ENCODE data around the gene FIP1L1. TPM values are rescaled to one million over a fixed set of nuclear protein-coding genes. Genes with fewer than 3 reads are reported as not detected.

FIP1L1 gene
- total and polyA plus RNA-seq, 10 donors = 32.4 to 87.0 (median 59.9) TPM

- H3K36me3 ChIP-seq = no peaks in the 10 kb centered on the region
- H3K4me1 ChIP-seq = peaks cover 32 to 68% (median 48%) of the 10 kb centered on the region in 6 donors
- no peak for DNase-seq
- TF ChIP-seq POLR2A (IDR thresholded peaks at IDR 0.05) = no peak
- TF ChIP-seq POLR2AphosphoS5 (IDR thresholded peaks at IDR 0.05) = no peak
- no peak for TF ChIP-seq CTCF (IDR thresholded peaks at IDR 0.05 in 8 of 11, conservative IDR thresholded peaks at IDR 0.05 in 3 of 11)
- H3K27ac ChIP-seq = no peak overlapping the region
- 89 to 95% (median 90%) methylated on average over 3 of the region's 3 CpGs for WGBS, 5 donors
- intact Hi-C loops (cut with DNase I; ENCODE audit: low total_unique reads) = no loop called here
- no peak overlapping the region for H3K4me3 ChIP-seq
- no peaks in the 10 kb centered on the region for H3K9me3 ChIP-seq
- H3K27me3 ChIP-seq (replicated peaks in 1 of 7) = no peaks in the 10 kb centered on the region
Measured at GRCh38 chr4:53361451-53361850, 16.0 kb upstream of the FIP1L1 start.

GRCh38 chr4:53362093-53362492 is 15.3 kb upstream of the FIP1L1 start:
- Histone ChIP-seq H3K27ac (no peak overlapping the region), H3K36me3 (no peaks in the 10 kb centered on the region), H3K4me3 (no peak overlapping the region), H3K27me3 (replicated peaks in 1 of 7) (no peaks in the 10 kb centered on the region), H3K9me3 (no peaks in the 10 kb centered on the region), H3K4me1 (peaks cover 35 to 74% (median 52%) of the 10 kb centered on the region in 6 donors)
- intact Hi-C loops (cut with DNase I; ENCODE audit: low total_unique reads) = no loop called here
- WGBS, 5 donors = 87 to 100% (median 93%) methylated on average over 1 of the region's 1 CpG
- DNase-seq = no peak
- no peak for TF ChIP-seq POLR2A (IDR thresholded peaks at IDR 0.05)
- no peak for TF ChIP-seq CTCF (IDR thresholded peaks at IDR 0.05 in 8 of 11, conservative IDR thresholded peaks at IDR 0.05 in 3 of 11)
- TF ChIP-seq POLR2AphosphoS5 (IDR thresholded peaks at IDR 0.05) = no peak

- no peak for DNase-seq
- intact Hi-C loops (cut with DNase I; ENCODE audit: low total_unique reads) = no loop called here
- Histone ChIP-seq H3K27ac (no peak overlapping the region), H3K4me1 (peaks cover 35 to 70% (median 52%) of the 10 kb centered on the region in 6 donors), H3K4me3 (peak overlapping the region; percentile 85 to 100 (median 91)), H3K27me3 (replicated peaks in 1 of 7) (no peaks in the 10 kb centered on the region), H3K9me3 (no peaks in the 10 kb centered on the region), H3K36me3 (no peaks in the 10 kb centered on the region)
- TF ChIP-seq POLR2AphosphoS5 (IDR thresholded peaks at IDR 0.05) (no peak), POLR2A (IDR thresholded peaks at IDR 0.05) (no peak), CTCF (IDR thresholded peaks at IDR 0.05 in 8 of 11, conservative IDR thresholded peaks at IDR 0.05 in 3 of 11) (no peak)
- WGBS, 5 donors = 46 to 58% (median 52%) methylated on average over 3 of the region's 3 CpGs
Measured at GRCh38 chr4:53364624-53365023, 12.8 kb upstream of the FIP1L1 start.

GRCh38 chr4:53365121-53365485 is 12.3 kb upstream of the FIP1L1 start:
- H3K4me1 ChIP-seq = peaks cover 35 to 67% (median 52%) of the 10 kb centered on the region in 6 donors
- no peaks in the 10 kb centered on the region for H3K36me3 ChIP-seq
- H3K4me3 ChIP-seq = peak overlapping the region; percentile 85 to 100 (median 91)
- 0 to 2% (median 1%) methylated on average over 8 of the region's 8 CpGs for WGBS, 5 donors
- no peak for DNase-seq
- no peaks in the 10 kb centered on the region for H3K9me3 ChIP-seq
- intact Hi-C loops (cut with DNase I; ENCODE audit: low total_unique reads) = no loop called here
- peaks cover 0 to 2% (median 0%) of the 10 kb centered on the region in 7 donors for H3K27me3 ChIP-seq (replicated peaks in 1 of 7)
- H3K27ac ChIP-seq = peak overlapping the region in 6 of 8 donors; percentile 36 to 82 (median 77)
- TF ChIP-seq POLR2A (IDR thresholded peaks at IDR 0.05) (no peak), POLR2AphosphoS5 (IDR thresholded peaks at IDR 0.05) (no peak), CTCF (IDR thresholded peaks at IDR 0.05 in 8 of 11, conservative IDR thresholded peaks at IDR 0.05 in 3 of 11) (no peak)
